ENCODE results near the gene SLX1B.
"Not testable (repeated sequence)": the region's sequence is repeated elsewhere in the genome, so short reads cannot be mapped to it uniquely, and the experiment has no call there.

SLX1B gene

DNA sequence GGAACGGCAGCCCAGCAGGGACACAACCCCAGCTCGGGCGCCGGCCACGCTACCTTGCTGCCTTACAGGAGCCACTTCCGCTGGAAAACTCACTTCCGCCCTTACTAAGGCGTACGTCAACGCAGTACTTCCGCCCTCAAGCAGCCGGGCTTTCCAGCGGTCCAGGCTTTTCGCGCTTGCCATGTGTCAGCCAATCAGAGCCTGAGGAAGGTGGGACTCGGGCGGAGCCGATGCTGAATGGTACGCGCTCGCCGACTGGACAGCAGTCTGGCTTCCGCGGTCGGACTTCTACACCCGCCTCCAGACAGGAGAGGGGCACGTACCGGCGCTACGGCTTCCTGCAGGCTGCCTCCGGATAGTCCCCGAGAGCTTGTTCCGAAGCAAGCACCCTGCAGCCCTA, at the start of gene SLX1B, which contains the start of gene BOLA2:
SLX1B (plus strand) TSS at position 265 of the 400 bp plus-strand sequence.
BOLA2 (minus strand) TSS at position 83 of the 400 bp plus-strand sequence. CDS start 98 bp downstream, outside the sequence.
- H3K27me3 ChIP-seq (ENCODE audit: control insufficient read depth, insufficient read depth, low read length); H3K4me1 ChIP-seq (ENCODE audit: control insufficient read depth, low read depth, low read length); H3K36me3 ChIP-seq (ENCODE audit: control insufficient read depth, low read depth, low read length); H3K9me3 ChIP-seq (ENCODE audit: control insufficient read depth, low read depth, low read length); H3K9ac ChIP-seq (ENCODE audit: low read length); H3K27ac ChIP-seq (ENCODE audit: low read length); H3K4me3 ChIP-seq (ENCODE audit: low read length): not testable (repeated sequence)

DNA sequence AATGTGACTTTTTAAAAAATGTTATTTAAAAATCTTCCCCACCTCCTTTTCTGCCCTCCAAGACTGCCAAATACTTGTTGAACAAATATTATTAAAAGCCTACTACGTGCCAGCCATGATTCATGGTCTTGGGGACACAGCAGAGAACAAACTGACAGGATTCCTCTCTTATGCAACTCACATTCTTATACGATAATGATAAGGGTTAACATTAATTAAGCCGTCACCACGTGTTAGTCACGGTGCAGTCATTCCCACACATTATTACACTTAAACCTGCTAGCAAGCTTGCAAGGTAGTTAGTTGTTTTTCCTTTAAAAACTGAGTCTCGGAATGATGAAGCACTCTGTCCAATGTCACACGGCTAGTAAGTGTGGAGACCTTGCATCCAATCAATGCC, 49.1 kb upstream of the SLX1B start:
- H3K9ac ChIP-seq (ENCODE audit: low read length); H3K27me3 ChIP-seq (ENCODE audit: control insufficient read depth, insufficient read depth, low read length); H3K4me3 ChIP-seq (ENCODE audit: low read length); H3K4me1 ChIP-seq (ENCODE audit: control insufficient read depth, low read depth, low read length); H3K27ac ChIP-seq (ENCODE audit: low read length); H3K9me3 ChIP-seq (ENCODE audit: control insufficient read depth, low read depth, low read length); H3K36me3 ChIP-seq (ENCODE audit: control insufficient read depth, low read depth, low read length): not testable (repeated sequence)

DNA sequence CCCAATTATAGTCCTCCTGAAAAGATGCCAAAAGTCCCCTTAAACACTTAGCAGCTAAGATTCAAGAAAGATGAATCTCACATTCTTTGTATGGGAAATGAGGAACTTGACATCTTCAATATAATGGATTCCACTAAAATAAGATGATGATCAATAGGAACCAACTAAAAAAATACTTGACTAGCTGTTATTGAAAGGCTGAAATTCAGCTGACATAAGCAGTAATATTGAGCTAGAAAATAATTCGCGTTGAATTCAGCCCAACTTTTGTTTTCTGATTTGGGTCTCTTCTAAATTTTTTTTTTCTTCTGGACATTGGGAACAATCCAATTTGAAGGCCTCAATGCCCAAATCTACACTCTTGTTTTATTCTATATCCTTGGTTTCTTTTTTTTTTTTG, 30.7 kb upstream of the SLX1B start:
- H3K4me3 ChIP-seq (ENCODE audit: low read length); H3K9me3 ChIP-seq (ENCODE audit: control insufficient read depth, low read depth, low read length); H3K4me1 ChIP-seq (ENCODE audit: control insufficient read depth, low read depth, low read length); H3K27ac ChIP-seq (ENCODE audit: low read length); H3K27me3 ChIP-seq (ENCODE audit: control insufficient read depth, insufficient read depth, low read length); H3K36me3 ChIP-seq (ENCODE audit: control insufficient read depth, low read depth, low read length); H3K9ac ChIP-seq (ENCODE audit: low read length): not testable (repeated sequence)

DNA sequence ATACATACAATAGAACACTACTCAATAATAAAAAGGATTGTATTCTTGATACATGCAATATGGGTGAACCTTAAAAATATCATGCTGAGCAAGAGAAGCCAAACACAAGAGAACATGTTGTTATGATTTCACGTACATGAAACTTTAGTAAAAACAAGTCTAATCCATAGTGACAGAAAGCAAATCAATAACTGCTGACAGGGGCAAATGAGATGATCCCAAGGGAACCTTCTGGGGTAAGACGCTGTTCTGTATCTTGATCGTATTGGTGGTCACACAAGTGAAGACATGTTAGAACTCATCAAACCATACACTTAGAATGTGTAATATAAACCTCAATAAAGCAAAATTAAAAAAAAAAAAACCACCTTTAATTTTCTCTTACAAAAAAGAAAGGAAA, 28.9 kb upstream of the SLX1B start:
- not testable (repeated sequence) for H3K27ac ChIP-seq (ENCODE audit: low read length); H3K4me3 ChIP-seq (ENCODE audit: low read length); H3K36me3 ChIP-seq (ENCODE audit: control insufficient read depth, low read depth, low read length); H3K9ac ChIP-seq (ENCODE audit: low read length); H3K9me3 ChIP-seq (ENCODE audit: control insufficient read depth, low read depth, low read length); H3K27me3 ChIP-seq (ENCODE audit: control insufficient read depth, insufficient read depth, low read length); H3K4me1 ChIP-seq (ENCODE audit: control insufficient read depth, low read depth, low read length)

DNA sequence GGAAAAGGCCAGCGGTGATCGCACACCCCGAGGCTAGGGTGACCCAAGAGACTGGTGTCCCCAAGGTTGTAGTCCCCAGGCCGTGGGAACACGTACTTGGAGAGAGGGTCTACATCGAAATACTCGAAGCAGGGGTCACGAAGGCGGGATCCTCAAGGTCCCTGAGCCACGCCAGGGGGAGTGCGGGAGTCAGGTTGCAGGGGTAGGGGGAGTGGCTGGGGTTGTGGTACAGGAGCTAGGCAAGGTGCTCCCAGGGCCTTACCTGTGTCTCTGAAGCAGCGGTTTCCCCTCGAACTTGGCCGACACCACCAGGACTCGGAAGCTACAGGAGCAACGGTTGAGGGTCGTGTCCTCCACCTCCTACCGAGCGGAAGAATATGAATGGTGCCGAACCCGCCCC, 579 bp upstream of the SLX1B start:
- not testable (repeated sequence) for H3K9me3 ChIP-seq (ENCODE audit: control insufficient read depth, low read depth, low read length); H3K27ac ChIP-seq (ENCODE audit: low read length); H3K4me3 ChIP-seq (ENCODE audit: low read length); H3K4me1 ChIP-seq (ENCODE audit: control insufficient read depth, low read depth, low read length); H3K27me3 ChIP-seq (ENCODE audit: control insufficient read depth, insufficient read depth, low read length); H3K36me3 ChIP-seq (ENCODE audit: control insufficient read depth, low read depth, low read length); H3K9ac ChIP-seq (ENCODE audit: low read length)

DNA sequence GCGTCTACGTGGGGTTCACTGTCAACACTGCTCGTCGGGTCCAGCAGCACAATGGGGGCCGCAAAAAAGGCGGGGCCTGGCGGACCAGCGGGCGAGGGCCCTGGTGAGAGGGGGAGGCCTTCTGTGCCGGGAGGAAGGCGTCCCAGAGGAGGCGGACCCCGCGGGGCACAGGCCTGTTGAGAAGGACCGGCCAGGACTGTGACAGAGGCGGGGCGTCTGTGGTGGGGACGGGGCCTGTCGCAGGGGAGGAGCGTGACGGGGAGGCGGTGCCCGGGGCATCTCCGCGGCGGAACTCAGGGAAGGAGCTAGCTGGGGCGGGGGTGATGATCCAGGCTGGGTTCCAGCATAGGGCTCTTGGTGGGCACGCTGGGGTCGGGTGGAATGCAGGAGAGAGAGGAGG, 495 bp downstream of the SLX1B start:
- not testable (repeated sequence) for H3K4me3 ChIP-seq (ENCODE audit: low read length); H3K27ac ChIP-seq (ENCODE audit: low read length); H3K9ac ChIP-seq (ENCODE audit: low read length); H3K9me3 ChIP-seq (ENCODE audit: control insufficient read depth, low read depth, low read length); H3K36me3 ChIP-seq (ENCODE audit: control insufficient read depth, low read depth, low read length); H3K27me3 ChIP-seq (ENCODE audit: control insufficient read depth, insufficient read depth, low read length); H3K4me1 ChIP-seq (ENCODE audit: control insufficient read depth, low read depth, low read length)

DNA sequence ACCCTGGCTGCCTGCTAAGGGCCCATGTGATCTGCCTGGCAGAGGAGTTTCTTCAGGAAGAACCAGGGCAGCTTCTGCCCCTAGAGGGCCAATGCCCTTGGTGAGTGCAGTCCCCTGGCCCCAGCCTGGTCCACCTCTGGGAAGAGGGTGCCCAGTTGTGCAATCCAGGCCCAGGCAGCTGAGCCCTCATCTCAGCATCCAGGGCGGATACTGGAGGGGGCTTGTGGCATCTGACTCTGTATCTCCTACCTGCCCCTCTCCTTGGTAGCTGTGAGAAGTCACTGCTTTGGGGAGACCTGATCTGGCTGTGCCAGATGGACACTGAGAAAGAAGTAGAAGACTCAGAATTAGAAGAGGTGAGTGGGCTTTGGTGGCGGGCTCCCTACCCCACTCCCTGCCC, 3.3 kb downstream of the SLX1B start:
- not testable (repeated sequence) for H3K9ac ChIP-seq (ENCODE audit: low read length); H3K4me3 ChIP-seq (ENCODE audit: low read length); H3K4me1 ChIP-seq (ENCODE audit: control insufficient read depth, low read depth, low read length); H3K27ac ChIP-seq (ENCODE audit: low read length); H3K9me3 ChIP-seq (ENCODE audit: control insufficient read depth, low read depth, low read length); H3K27me3 ChIP-seq (ENCODE audit: control insufficient read depth, insufficient read depth, low read length); H3K36me3 ChIP-seq (ENCODE audit: control insufficient read depth, low read depth, low read length)

DNA sequence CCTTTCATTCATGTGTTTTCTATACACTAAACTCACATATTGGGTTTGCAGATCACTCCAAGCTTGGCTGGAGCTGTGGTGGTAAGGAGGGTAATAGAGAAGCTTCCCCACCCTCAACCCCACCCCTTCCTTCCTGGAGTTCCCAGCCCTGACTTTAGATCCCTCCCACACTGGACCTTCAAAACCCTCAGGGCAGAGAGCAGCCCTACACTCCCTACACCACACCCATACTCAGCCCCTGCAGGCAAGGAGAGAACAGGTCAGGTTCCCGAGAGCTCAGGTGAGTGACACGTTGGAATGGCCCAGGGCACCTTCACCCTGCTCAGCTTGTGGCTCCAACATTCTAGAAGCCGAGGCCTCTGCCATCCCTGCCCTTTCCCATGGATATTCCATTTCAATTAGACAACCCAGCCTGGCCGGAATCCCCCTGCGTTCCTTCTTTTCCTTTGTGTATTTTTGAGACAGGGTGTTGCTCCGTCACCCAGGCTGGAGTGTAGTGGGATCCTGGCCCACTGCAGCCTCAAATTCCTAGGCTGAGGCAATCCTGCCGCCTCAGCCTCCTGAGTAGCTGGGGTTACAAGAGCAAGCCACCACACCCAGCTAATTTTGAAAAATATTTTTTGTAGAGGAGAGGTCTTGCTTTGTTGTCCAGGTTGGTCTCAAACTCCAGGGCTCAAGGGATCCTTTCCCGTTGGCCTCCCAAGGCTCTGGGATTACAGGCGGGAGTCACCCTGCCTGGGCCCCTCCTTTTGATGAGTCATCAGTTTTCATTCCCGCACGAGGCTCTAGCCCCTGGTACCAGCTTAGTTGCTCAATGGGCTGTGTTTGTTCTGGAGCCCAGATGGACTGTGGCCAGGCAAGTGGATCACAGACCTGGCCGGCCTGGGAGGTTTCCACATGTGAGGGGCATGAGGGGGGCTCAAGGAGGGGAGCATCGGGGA, 5.6 kb downstream of the SLX1B start, which contains the start of gene SULT1A4:
SULT1A4 (plus strand) TSS at position 208 of the 941 bp plus-strand sequence. CDS start 1,473 bp downstream, outside the sequence.
- H3K4me1 ChIP-seq (ENCODE audit: control insufficient read depth, low read depth, low read length); H3K9ac ChIP-seq (ENCODE audit: low read length); H3K4me3 ChIP-seq (ENCODE audit: low read length); H3K27ac ChIP-seq (ENCODE audit: low read length); H3K27me3 ChIP-seq (ENCODE audit: control insufficient read depth, insufficient read depth, low read length); H3K36me3 ChIP-seq (ENCODE audit: control insufficient read depth, low read depth, low read length); H3K9me3 ChIP-seq (ENCODE audit: control insufficient read depth, low read depth, low read length): not testable (repeated sequence)

DNA sequence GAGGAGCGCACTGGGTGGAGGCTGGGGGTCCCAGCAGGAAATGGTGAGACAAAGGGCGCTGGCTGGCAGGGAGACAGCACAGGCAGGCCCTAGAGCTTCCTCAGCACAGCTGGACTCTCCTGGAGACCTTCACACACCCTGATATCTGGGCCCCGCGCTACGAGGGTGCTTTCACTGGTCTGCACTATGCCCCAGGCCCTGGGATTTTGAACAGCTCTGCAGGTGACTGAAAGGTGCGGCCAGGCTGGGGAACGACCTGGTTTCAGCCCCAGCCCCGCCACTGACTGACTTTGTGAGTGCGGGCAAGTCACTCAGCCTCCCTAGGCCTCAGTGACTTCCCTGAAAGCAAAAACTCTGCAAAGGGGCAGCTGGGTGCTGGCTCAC, 6.3 kb downstream of the SLX1B start:
- H3K9me3 ChIP-seq (ENCODE audit: control insufficient read depth, low read depth, low read length); H3K4me1 ChIP-seq (ENCODE audit: control insufficient read depth, low read depth, low read length); H3K9ac ChIP-seq (ENCODE audit: low read length); H3K27ac ChIP-seq (ENCODE audit: low read length); H3K4me3 ChIP-seq (ENCODE audit: low read length); H3K27me3 ChIP-seq (ENCODE audit: control insufficient read depth, insufficient read depth, low read length); H3K36me3 ChIP-seq (ENCODE audit: control insufficient read depth, low read depth, low read length): not testable (repeated sequence)

DNA sequence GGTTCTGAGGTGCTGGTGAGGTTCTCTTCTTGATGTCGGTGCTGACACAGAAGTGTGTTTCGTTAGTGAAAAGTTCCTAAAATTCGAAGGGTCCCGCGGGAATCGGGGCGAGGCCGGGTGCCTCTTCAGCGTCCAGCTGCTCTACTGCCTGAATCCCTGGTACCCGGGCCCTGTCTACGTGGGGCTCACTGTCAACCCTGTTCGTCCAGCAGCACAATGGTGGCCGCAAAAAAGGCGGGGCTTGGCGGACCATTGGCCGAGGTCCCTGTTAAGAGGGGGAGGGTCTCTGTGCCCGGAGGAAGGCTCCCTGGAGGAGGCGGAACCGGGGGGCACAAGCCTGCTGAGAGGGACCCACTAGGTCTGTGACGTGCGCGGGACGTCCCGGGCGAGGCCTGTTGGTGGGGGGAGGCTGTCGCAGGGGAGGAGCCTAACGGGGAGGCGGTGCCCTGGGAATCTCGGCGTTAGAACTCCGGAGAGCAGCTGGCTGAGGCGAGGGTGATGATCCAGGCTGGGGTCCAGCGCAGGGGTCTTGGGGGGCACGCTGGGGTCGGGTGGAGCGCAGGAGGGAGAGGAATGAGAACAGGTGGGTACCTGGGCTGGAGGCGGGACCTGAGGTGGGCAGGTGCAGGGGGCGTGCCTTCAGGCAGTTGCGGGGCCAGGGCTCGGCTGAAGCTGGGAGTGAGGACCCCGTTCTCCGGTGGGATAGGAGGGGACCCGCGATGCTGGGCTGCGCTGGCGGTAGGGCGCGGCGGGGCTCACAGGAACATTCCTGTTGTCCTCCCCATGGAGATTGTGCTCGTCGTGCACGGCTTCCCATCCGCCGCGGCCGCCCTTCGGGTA, 11.9 kb downstream of the SLX1B start:
- not testable (repeated sequence) for H3K4me1 ChIP-seq (ENCODE audit: control insufficient read depth, low read depth, low read length); H3K9me3 ChIP-seq (ENCODE audit: control insufficient read depth, low read depth, low read length); H3K27me3 ChIP-seq (ENCODE audit: control insufficient read depth, insufficient read depth, low read length); H3K4me3 ChIP-seq (ENCODE audit: low read length); H3K9ac ChIP-seq (ENCODE audit: low read length); H3K36me3 ChIP-seq (ENCODE audit: control insufficient read depth, low read depth, low read length); H3K27ac ChIP-seq (ENCODE audit: low read length)

DNA sequence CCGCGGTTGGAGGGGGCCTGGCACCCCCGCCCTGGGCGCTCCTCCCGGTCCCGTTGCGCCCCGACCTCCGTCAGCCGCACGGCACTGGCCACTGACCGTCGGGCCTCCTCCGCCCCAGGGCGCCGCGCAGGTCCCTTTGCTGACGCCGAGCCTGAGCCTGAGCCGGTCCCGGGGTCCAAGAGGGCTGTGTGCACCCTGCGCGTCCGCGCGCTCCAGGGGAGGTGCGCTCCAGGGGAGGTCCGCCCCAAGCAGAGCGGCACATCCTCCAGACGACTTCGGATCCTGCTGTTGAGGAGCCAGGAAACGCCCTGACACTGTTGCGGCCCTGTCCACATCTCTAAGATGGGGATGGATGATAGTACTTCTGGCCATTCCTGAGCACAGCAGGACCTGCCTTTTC, 12.6 kb downstream of the SLX1B start:
- H3K4me1 ChIP-seq (ENCODE audit: control insufficient read depth, low read depth, low read length); H3K27me3 ChIP-seq (ENCODE audit: control insufficient read depth, insufficient read depth, low read length); H3K36me3 ChIP-seq (ENCODE audit: control insufficient read depth, low read depth, low read length); H3K27ac ChIP-seq (ENCODE audit: low read length); H3K9me3 ChIP-seq (ENCODE audit: control insufficient read depth, low read depth, low read length); H3K9ac ChIP-seq (ENCODE audit: low read length); H3K4me3 ChIP-seq (ENCODE audit: low read length): not testable (repeated sequence)

Data from iPS-18a (cell line).